SK-N-SH treated with all-trans-retinoic acid at 6 μM for 48 hours (cell line): ENCODE measurements around the gene CCAR1.

Experiments
- ATAC-seq: fragments of 200-7000 bp; cut with Tn5 transposase; 3 replicates; pipeline ENCODE4 v1.9.1; 2020; ENCODE audit warnings: mild to moderate bottlenecking, moderate library complexity
- ARNTL ChIP-seq: fragments of 450-650 bp; formaldehyde crosslinking; IDR thresholded peaks from 2 replicates; pipeline ENCODE4 v1.5.0; 2020; ENCODE audit warnings: low read depth, mild to moderate bottlenecking, moderate library complexity, borderline replicate concordance
- BACH2 ChIP-seq: fragments of 250-450 bp; sonication (Bioruptor Pico); IDR thresholded peaks from 2 replicates; pipeline ENCODE4 v1.9.0; 2021; ENCODE audit warnings: mild to moderate bottlenecking, borderline replicate concordance
- CSDC2 ChIP-seq: fragments of 250-450 bp; sonication (Bioruptor Pico); IDR thresholded peaks from 2 replicates; pipeline ENCODE4 v1.5.0; 2020; ENCODE audit warnings: mild to moderate bottlenecking, moderate library complexity
- ESRRG ChIP-seq: fragments of 250-450 bp; sonication (Bioruptor Pico); IDR thresholded peaks from 2 replicates; pipeline ENCODE4 v1.6.1; 2021; ENCODE audit warnings: mild to moderate bottlenecking
- GLIS3 ChIP-seq: fragments of 250-450 bp; sonication (Bioruptor Pico); IDR thresholded peaks from 2 replicates; pipeline ENCODE4 v1.5.0; 2020; ENCODE audit warnings: mild to moderate bottlenecking, moderate library complexity
- ISL1 ChIP-seq: fragments of 250-450 bp; sonication (Bioruptor Pico); IDR thresholded peaks from 2 replicates; pipeline ENCODE4 v2.1.2; 2022; ENCODE audit warnings: mild to moderate bottlenecking, moderate library complexity
- OSR1 ChIP-seq: fragments of 250-450 bp; sonication (Bioruptor Pico); IDR thresholded peaks from 2 replicates; pipeline ENCODE4 v1.8.0; 2022; ENCODE audit warnings: moderate library complexity, mild to moderate bottlenecking, inconsistent platforms
- SNAI2 ChIP-seq: fragments of 250-450 bp; sonication (Bioruptor Pico); IDR thresholded peaks from 2 replicates; pipeline ENCODE4 v1.5.0; 2020; ENCODE audit warnings: mild to moderate bottlenecking, moderate library complexity
- TCF4 ChIP-seq: fragments of 250-450 bp; sonication (Bioruptor Pico); IDR thresholded peaks from 2 replicates; pipeline ENCODE4 v1.8.0; 2021; ENCODE audit warnings: mild to moderate bottlenecking, moderate library complexity, borderline replicate concordance
- TOX ChIP-seq: fragments of 250-450 bp; sonication (Bioruptor Pico); IDR thresholded peaks from 2 replicates; pipeline ENCODE4 v1.8.0; 2021; ENCODE audit warnings: mild to moderate bottlenecking, moderate library complexity, borderline replicate concordance
- ZC3H10 ChIP-seq: fragments of 250-450 bp; sonication (Bioruptor Pico); IDR thresholded peaks from 2 replicates; pipeline ENCODE4 v1.5.1; 2021; ENCODE audit warnings: mild to moderate bottlenecking, moderate library complexity
- ZFP3 ChIP-seq: fragments of 250-450 bp; sonication (Bioruptor Pico); IDR thresholded peaks from 2 replicates; pipeline ENCODE4 v1.5.0; 2020; ENCODE audit warnings: mild to moderate bottlenecking, moderate library complexity
- ZFP30 ChIP-seq: fragments of 450-650 bp; formaldehyde crosslinking; IDR thresholded peaks from 2 replicates; pipeline ENCODE4 v1.5.0; 2022; ENCODE audit warnings: mild to moderate bottlenecking, moderate library complexity
- ZNF565 ChIP-seq: fragments of 450-650 bp; formaldehyde crosslinking; conservative IDR thresholded peaks from 2 replicates; pipeline ENCODE4 v1.5.0; 2020; ENCODE audit warnings: low read depth, mild to moderate bottlenecking, moderate library complexity
- ZNF8 ChIP-seq: fragments of 450-650 bp; formaldehyde crosslinking; IDR thresholded peaks from 2 replicates; pipeline ENCODE4 v1.5.0; 2020; ENCODE audit warnings: mild to moderate bottlenecking, moderate library complexity
- TF ChIP-seq, protein P1 (sequence below): fragments of 250-450 bp; sonication (Bioruptor Pico); IDR thresholded peaks from 2 replicates; pipeline ENCODE4 v1.8.0; 2020; ENCODE audit warnings: mild to moderate bottlenecking, moderate library complexity, borderline replicate concordance
- TF ChIP-seq, protein P2 (sequence below): fragments of 250-450 bp; sonication (Bioruptor Pico); IDR thresholded peaks from 2 replicates; pipeline ENCODE4 v1.8.0; 2021; ENCODE audit warnings: low read depth, mild to moderate bottlenecking, moderate library complexity, borderline replicate concordance
- TF ChIP-seq, protein P3 (sequence below): fragments of 250-450 bp; sonication (Bioruptor Pico); IDR thresholded peaks from 2 replicates; pipeline ENCODE4 v1.5.1; 2021; ENCODE audit warnings: mild to moderate bottlenecking, moderate library complexity
- TF ChIP-seq, protein P4 (sequence below): fragments of 250-450 bp; sonication (Bioruptor Pico); IDR thresholded peaks from 2 replicates; pipeline ENCODE4 v1.5.0; 2020; ENCODE audit warnings: mild to moderate bottlenecking, moderate library complexity

CCAR1 gene

DNA sequence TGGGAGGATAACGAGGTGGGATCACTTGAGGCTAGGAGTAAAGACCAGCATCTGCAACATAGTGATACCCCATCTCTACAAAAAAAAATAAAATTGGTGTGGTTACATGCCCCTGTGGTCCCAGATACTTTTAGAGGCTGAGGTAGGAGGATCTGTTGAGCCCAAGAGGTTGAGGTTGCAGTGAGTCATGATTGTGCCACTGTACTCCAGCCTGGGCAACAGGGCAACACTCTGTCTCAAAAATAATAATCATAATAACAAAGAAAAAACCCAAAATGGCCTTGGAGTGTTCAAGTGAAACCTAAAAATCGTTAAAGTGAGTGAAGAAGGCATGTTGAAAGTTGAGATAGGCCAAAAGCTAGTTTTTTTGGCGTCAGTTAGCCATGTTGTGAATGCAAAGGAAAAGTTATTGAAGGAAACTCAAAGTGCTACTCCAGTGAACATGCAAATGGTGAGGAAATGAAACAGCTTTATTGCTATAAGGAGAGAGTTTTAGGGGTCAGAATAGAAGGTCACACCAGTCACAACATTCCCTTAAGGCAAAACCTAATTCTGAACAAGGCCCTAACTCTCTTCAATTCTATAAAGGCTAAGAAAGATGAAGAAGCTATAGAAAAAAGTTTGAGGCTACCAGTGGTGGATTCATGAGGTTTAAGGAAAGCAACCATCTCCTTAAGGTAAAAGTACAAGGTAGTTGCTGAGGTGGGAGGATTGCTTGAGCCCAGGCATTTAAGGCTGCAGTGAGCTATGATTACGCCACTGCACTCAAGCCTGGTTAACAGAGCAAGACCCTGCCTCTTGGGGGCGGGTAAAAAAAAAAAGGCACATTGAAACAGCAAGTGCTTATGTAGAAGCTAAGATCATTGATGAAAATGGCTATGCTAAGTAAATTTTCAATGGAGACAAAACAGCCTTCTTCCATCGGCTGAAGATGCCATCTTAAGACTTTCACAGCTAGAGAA, 60.9 kb downstream of the CCAR1 start:
- ATAC-seq = no peak; the same call in 2 of the 3 replicates
- no peak for TF ChIP-seq SNAI2 (CRISPR knock-in tag)
- TF ChIP-seq BACH2 (CRISPR knock-in tag) = no peak
- no peak for TF ChIP-seq ISL1
- no peak for TF ChIP-seq TOX
- TF ChIP-seq CSDC2 (CRISPR knock-in tag) = no peak
- TF ChIP-seq, protein P1, sequence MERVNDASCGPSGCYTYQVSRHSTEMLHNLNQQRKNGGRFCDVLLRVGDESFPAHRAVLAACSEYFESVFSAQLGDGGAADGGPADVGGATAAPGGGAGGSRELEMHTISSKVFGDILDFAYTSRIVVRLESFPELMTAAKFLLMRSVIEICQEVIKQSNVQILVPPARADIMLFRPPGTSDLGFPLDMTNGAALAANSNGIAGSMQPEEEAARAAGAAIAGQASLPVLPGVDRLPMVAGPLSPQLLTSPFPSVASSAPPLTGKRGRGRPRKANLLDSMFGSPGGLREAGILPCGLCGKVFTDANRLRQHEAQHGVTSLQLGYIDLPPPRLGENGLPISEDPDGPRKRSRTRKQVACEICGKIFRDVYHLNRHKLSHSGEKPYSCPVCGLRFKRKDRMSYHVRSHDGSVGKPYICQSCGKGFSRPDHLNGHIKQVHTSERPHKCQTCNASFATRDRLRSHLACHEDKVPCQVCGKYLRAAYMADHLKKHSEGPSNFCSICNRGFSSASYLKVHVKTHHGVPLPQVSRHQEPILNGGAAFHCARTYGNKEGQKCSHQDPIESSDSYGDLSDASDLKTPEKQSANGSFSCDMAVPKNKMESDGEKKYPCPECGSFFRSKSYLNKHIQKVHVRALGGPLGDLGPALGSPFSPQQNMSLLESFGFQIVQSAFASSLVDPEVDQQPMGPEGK (CRISPR knock-in tag) = no peak
- no peak for TF ChIP-seq ESRRG (CRISPR knock-in tag)
- no peak for TF ChIP-seq ZFP30 (CRISPR knock-in tag)
- TF ChIP-seq ZNF8 (CRISPR knock-in tag) = no peak
- TF ChIP-seq OSR1 = no peak
- TF ChIP-seq, protein P2, sequence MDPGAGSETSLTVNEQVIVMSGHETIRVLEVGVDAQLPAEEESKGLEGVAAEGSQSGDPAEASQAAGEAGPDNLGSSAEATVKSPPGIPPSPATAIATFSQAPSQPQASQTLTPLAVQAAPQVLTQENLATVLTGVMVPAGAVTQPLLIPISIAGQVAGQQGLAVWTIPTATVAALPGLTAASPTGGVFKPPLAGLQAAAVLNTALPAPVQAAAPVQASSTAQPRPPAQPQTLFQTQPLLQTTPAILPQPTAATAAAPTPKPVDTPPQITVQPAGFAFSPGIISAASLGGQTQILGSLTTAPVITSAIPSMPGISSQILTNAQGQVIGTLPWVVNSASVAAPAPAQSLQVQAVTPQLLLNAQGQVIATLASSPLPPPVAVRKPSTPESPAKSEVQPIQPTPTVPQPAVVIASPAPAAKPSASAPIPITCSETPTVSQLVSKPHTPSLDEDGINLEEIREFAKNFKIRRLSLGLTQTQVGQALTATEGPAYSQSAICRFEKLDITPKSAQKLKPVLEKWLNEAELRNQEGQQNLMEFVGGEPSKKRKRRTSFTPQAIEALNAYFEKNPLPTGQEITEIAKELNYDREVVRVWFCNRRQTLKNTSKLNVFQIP = no peak
- no peak for TF ChIP-seq GLIS3 (CRISPR knock-in tag)
- no peak for TF ChIP-seq TCF4 (CRISPR knock-in tag)
- no peak for TF ChIP-seq ZC3H10 (CRISPR knock-in tag)
- no peak for TF ChIP-seq ARNTL (CRISPR knock-in tag)
- TF ChIP-seq, protein P3, sequence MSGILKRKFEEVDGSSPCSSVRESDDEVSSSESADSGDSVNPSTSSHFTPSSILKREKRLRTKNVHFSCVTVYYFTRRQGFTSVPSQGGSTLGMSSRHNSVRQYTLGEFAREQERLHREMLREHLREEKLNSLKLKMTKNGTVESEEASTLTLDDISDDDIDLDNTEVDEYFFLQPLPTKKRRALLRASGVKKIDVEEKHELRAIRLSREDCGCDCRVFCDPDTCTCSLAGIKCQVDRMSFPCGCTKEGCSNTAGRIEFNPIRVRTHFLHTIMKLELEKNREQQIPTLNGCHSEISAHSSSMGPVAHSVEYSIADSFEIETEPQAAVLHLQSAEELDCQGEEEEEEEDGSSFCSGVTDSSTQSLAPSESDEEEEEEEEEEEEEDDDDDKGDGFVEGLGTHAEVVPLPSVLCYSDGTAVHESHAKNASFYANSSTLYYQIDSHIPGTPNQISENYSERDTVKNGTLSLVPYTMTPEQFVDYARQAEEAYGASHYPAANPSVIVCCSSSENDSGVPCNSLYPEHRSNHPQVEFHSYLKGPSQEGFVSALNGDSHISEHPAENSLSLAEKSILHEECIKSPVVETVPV (CRISPR knock-in tag) = no peak
- TF ChIP-seq, protein P4, sequence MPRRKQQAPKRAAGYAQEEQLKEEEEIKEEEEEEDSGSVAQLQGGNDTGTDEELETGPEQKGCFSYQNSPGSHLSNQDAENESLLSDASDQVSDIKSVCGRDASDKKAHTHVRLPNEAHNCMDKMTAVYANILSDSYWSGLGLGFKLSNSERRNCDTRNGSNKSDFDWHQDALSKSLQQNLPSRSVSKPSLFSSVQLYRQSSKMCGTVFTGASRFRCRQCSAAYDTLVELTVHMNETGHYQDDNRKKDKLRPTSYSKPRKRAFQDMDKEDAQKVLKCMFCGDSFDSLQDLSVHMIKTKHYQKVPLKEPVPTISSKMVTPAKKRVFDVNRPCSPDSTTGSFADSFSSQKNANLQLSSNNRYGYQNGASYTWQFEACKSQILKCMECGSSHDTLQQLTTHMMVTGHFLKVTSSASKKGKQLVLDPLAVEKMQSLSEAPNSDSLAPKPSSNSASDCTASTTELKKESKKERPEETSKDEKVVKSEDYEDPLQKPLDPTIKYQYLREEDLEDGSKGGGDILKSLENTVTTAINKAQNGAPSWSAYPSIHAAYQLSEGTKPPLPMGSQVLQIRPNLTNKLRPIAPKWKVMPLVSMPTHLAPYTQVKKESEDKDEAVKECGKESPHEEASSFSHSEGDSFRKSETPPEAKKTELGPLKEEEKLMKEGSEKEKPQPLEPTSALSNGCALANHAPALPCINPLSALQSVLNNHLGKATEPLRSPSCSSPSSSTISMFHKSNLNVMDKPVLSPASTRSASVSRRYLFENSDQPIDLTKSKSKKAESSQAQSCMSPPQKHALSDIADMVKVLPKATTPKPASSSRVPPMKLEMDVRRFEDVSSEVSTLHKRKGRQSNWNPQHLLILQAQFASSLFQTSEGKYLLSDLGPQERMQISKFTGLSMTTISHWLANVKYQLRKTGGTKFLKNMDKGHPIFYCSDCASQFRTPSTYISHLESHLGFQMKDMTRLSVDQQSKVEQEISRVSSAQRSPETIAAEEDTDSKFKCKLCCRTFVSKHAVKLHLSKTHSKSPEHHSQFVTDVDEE (CRISPR knock-in tag) = no peak
- TF ChIP-seq ZNF565 = no peak
- no peak for TF ChIP-seq ZFP3 (CRISPR knock-in tag)
- TF ChIP-seq, all 23 proteins: peak for 0

DNA sequence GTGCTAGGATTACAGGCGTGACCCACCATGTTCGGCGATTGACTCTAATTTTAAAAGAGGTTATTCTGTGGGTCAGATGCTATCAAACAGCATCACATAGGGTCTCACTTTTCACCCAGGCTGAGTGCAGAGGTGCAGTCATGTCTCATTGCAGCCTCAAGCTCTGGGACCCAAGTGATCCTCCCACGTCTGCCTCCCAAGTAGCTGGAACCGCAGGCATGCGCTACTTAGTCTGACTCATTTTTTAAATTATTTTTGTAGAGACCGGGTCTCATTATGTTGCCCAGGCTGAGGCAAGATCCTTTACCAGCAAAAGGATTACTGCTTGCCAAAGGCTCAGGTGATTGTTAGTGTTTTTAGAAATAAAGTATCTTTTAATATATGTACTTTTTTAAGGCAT, 63.4 kb downstream of the CCAR1 start:
- no peak for TF ChIP-seq CSDC2 (CRISPR knock-in tag)
- no peak for TF ChIP-seq OSR1
- no peak for ATAC-seq

DNA sequence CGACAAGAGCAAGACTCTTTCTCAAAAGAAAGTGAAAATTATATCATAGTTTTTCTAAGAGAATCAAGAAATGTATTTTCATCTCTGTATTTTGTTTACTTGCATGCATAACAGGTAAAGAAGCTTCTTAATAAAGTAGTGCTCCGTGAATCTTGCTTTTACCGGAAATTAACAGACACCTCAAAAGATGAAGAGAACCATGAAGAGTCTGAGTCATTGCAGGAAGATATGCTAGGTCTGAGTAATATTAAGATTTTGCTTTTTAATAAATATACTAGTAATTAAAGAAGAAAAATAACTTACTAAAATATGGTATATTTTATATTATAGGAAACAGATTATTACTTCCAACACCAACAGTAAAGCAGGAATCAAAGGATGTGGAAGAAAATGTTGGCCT, 66.8 kb downstream of the CCAR1 start:
- no peak for ATAC-seq

More for the DNA sequence above, 66.8 kb downstream of the CCAR1 start:
- TF ChIP-seq OSR1 (no peak), ARNTL (CRISPR knock-in tag) (no peak), TOX (no peak), ESRRG (CRISPR knock-in tag) (no peak)
- TF ChIP-seq, protein P3 (CRISPR knock-in tag) = no peak
